ENCODE data around the gene RTL1.

DNA sequence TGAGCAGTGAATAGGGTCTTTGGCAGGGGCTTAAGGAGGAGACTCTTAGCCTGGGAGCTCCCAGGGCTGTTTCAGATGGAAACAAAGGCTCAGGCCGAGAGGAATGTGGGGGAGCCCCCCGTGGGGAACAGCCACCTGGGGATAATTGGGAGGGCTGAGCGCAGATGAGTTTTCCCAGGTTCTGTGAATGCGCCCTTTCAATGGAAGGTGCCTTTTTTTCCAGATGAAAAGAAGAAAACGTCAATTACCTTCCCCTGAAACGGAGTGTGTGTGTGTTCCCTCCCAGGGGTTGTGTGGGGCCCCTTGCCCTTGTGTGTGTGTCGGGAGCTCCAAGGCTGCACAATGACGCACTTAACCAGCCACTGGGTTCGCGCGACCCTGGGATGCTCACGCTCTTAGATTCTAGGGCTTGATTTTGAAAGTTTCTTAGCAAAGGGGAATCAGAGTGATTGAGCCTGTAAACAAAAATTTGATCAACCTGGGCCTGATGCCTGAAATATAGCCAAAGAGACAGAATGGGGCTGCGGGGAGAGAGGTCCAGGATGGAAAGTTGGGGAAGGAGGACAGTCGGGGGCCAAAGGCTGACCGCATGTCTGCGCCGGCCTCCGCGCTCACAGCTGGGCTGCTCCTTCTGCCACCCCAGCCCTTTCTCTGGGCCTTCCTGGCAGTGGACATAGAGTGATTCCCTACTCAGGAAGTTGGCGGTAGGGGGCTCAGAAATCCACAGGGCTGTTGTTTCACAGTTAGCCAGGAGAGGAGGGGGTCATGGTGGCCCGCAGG lies 63.0 kb downstream of the RTL1 start:
- TF ChIP-seq, protein P1, sequence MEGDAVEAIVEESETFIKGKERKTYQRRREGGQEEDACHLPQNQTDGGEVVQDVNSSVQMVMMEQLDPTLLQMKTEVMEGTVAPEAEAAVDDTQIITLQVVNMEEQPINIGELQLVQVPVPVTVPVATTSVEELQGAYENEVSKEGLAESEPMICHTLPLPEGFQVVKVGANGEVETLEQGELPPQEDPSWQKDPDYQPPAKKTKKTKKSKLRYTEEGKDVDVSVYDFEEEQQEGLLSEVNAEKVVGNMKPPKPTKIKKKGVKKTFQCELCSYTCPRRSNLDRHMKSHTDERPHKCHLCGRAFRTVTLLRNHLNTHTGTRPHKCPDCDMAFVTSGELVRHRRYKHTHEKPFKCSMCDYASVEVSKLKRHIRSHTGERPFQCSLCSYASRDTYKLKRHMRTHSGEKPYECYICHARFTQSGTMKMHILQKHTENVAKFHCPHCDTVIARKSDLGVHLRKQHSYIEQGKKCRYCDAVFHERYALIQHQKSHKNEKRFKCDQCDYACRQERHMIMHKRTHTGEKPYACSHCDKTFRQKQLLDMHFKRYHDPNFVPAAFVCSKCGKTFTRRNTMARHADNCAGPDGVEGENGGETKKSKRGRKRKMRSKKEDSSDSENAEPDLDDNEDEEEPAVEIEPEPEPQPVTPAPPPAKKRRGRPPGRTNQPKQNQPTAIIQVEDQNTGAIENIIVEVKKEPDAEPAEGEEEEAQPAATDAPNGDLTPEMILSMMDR (IDR thresholded peaks at IDR 0.05; ENCODE audit: low read depth, low read length) = no peak
- no peak for TF ChIP-seq EZH2phosphoT487 (IDR thresholded peaks at IDR 0.05; ENCODE audit: low read depth)
